HG02678 (cell line): ENCODE measurements around the gene ANKRD13B.

Experiments
- ATAC-seq: cut with Tn5 transposase; IDR thresholded peaks from one replicate; pipeline ENCODE4 v1.9.1; 2021; ENCODE audit warnings: mild to moderate bottlenecking, moderate library complexity; ENCODE audit not compliant: unreplicated experiment

Gene ANKRD13B

GRCh38 chr17:29568331-29569244, 24.3 kb upstream of the ANKRD13B start, which contains the start of gene TP53I13:
TP53I13 (plus strand) TSS chr17:29568701; CDS start chr17:29568759, 58 bp downstream.
- peak; percentile 48 for ATAC-seq

- ATAC-seq = no peak
Measured at GRCh38 chr17:29569245-29569950, 23.5 kb upstream of the ANKRD13B start.

GRCh38 chr17:29570521-29570920, 22.4 kb upstream of the ANKRD13B start:
- no peak for ATAC-seq

- ATAC-seq = no peak
Measured at GRCh38 chr17:29571486-29571882, 21.4 kb upstream of the ANKRD13B start.

GRCh38 chr17:29571883-29572681, 20.9 kb upstream of the ANKRD13B start:
- no peak for ATAC-seq

- no peak for ATAC-seq
Measured at GRCh38 chr17:29572691-29573557, 20.0 kb upstream of the ANKRD13B start.

GRCh38 chr17:29573558-29573869, 19.4 kb upstream of the ANKRD13B start:
- ATAC-seq = no peak

- ATAC-seq = no peak
Measured at GRCh38 chr17:29573871-29574731, 18.8 kb upstream of the ANKRD13B start.

GRCh38 chr17:29574732-29575510, 18.0 kb upstream of the ANKRD13B start:
- ATAC-seq = no peak

- ATAC-seq = no peak
Measured at GRCh38 chr17:29575511-29576213, 17.3 kb upstream of the ANKRD13B start.

- ATAC-seq = no peak
Measured at GRCh38 chr17:29576214-29577000, 16.5 kb upstream of the ANKRD13B start.

GRCh38 chr17:29577001-29577370, 15.9 kb upstream of the ANKRD13B start:
- no peak for ATAC-seq

GRCh38 chr17:29577385-29578211, 15.3 kb upstream of the ANKRD13B start:
- ATAC-seq = no peak

GRCh38 chr17:29578626-29579485, 14.1 kb upstream of the ANKRD13B start:
- no peak for ATAC-seq
